Parathyroid adenoma (tissue), 2 donors: ENCODE data around the gene STUM.

Experiments
- H2AFZ ChIP-seq: fragments of 300-600 bp; sonication (generic); one replicate; pipeline ENCODE4 v1.7.0; 2017; ENCODE audit warnings: antibody characterized with exemption, mild to moderate bottlenecking
- H3K27ac ChIP-seq: fragments of 300-600 bp; sonication (generic); one replicate; pipeline ENCODE4 v1.7.0; 2017
- H3K27me3 ChIP-seq: fragments of 300-600 bp; sonication (generic); one replicate; pipeline ENCODE4 v1.7.0; 2017; ENCODE audit warnings: low read length; ENCODE audit not compliant: control insufficient read depth, insufficient read depth
- H3K36me3 ChIP-seq: fragments of 300-600 bp; sonication (generic); one replicate; pipeline ENCODE4 v1.7.0; 2017; ENCODE audit warnings: low read length; ENCODE audit not compliant: control insufficient read depth, insufficient read depth
- H3K4me1 ChIP-seq: fragments of 300-600 bp; sonication (generic); one replicate; pipeline ENCODE4 v1.7.0; 2017; ENCODE audit warnings: control low read depth
- H3K4me2 ChIP-seq: fragments of 300-600 bp; sonication (generic); one replicate; pipeline ENCODE4 v1.7.0; 2017; ENCODE audit warnings: low read length
- H3K4me3 ChIP-seq: fragments of 300-600 bp; sonication (generic); one replicate; pipeline ENCODE4 v1.7.0; 2017; ENCODE audit warnings: low read depth, low read length
- H3K79me2 ChIP-seq: fragments of 300-600 bp; sonication (generic); one replicate; pipeline ENCODE4 v1.7.0; 2017; ENCODE audit warnings: control low read depth
- H3K9ac ChIP-seq: fragments of 300-600 bp; sonication (generic); one replicate; pipeline ENCODE4 v1.7.0; 2017; ENCODE audit warnings: mild to moderate bottlenecking
- H3K9me3 ChIP-seq: fragments of 300-600 bp; sonication (generic); one replicate; pipeline ENCODE4 v1.7.0; 2017; ENCODE audit warnings: low read length; ENCODE audit not compliant: control insufficient read depth
- TF ChIP-seq, protein P1 (sequence below): fragments of 300-600 bp; sonication (generic); IDR thresholded peaks from one replicate; pipeline ENCODE4 v1.7.0; 2017; ENCODE audit warnings: antibody characterized with exemption, mild to moderate bottlenecking
- donor health status: primary hyperparathyroidism.

The STUM gene

DNA sequence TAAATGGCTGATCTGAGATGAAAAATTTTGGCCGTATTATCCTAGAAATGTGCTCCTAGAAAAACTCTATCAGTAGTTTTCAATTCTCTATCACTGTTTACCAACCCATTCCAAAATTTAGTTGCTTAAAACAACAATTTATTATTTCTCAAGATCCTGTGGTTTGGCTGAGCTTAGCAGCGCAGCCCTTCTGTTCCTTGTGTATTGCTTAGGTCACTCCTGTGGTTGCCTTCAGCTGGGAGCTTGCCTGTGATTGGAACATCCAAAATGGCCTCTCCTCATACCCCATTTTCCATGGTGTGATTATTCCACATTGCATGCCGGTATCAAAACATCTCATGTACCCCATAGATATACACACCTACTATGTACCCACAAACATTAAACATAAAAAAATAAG is 22.8 kb upstream of the STUM start:
- H3K9me3 ChIP-seq, result no peaks in the 10 kb centered on the region

DNA sequence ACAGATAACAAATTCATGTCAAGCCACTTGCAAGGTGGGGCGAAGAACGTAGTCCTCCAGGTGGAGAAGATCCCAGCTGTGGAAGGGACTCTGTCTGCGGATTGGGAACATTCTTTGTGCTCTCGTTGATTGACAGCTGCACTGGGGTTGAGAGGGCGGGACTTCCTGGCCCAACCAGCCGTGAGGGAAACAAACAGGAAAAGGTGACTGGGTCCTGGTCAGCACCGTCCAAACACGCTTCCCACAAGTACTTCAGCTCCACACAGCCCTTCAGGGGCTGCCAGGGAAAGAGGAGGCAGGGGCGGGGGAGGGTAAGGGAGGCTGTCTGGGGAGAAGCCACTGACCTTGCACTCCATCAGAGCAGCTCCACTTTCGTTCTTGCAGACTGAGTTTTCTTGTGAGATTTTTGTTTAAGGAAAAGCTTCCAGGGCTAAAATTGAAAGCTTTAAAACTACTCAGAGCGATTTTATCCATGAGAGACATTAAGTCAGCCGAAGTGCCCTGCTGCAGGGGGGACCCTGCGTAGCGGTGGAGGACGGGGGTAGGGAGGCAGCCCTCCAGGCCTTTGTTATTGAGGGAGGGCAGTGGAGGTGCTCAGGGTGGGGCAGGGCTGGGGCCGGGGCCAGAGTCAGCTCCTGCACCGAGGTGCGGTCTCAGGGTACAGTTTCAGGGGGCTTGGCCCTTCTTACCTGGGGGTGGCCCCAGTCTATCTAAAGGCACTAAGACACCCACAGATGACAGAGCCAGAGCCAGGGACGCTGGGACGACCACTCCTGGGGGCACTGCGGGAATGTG is 21.6 kb upstream of the STUM start:
- Histone ChIP-seq H3K9ac (no peak overlapping the region), H3K4me1 (no peaks in the 10 kb centered on the region), H3K4me2 (peak overlapping the region; percentile 6), H3K9me3 (no peaks in the 10 kb centered on the region), H3K36me3 (no peaks in the 10 kb centered on the region), H3K27me3 (no peaks in the 10 kb centered on the region), H3K79me2 (no peaks in the 10 kb centered on the region), H2AFZ (no peak overlapping the region), H3K4me3 (no peak overlapping the region), H3K27ac (no peak overlapping the region)
- TF ChIP-seq, protein P1, sequence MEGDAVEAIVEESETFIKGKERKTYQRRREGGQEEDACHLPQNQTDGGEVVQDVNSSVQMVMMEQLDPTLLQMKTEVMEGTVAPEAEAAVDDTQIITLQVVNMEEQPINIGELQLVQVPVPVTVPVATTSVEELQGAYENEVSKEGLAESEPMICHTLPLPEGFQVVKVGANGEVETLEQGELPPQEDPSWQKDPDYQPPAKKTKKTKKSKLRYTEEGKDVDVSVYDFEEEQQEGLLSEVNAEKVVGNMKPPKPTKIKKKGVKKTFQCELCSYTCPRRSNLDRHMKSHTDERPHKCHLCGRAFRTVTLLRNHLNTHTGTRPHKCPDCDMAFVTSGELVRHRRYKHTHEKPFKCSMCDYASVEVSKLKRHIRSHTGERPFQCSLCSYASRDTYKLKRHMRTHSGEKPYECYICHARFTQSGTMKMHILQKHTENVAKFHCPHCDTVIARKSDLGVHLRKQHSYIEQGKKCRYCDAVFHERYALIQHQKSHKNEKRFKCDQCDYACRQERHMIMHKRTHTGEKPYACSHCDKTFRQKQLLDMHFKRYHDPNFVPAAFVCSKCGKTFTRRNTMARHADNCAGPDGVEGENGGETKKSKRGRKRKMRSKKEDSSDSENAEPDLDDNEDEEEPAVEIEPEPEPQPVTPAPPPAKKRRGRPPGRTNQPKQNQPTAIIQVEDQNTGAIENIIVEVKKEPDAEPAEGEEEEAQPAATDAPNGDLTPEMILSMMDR, result no peak

More for the DNA sequence above, 22.8 kb upstream of the STUM start:
- H3K9ac ChIP-seq, result no peak overlapping the region
- H3K4me1 ChIP-seq, result no peaks in the 10 kb centered on the region
- no peak overlapping the region for H3K27ac ChIP-seq
- H3K79me2 ChIP-seq, result no peaks in the 10 kb centered on the region
- TF ChIP-seq, protein P1, result no peak
- H3K4me3 ChIP-seq, result no peak overlapping the region
- H2AFZ ChIP-seq, result no peak overlapping the region
- no peak overlapping the region for H3K4me2 ChIP-seq
- H3K27me3 ChIP-seq, result no peaks in the 10 kb centered on the region
- H3K36me3 ChIP-seq, result no peaks in the 10 kb centered on the region

DNA sequence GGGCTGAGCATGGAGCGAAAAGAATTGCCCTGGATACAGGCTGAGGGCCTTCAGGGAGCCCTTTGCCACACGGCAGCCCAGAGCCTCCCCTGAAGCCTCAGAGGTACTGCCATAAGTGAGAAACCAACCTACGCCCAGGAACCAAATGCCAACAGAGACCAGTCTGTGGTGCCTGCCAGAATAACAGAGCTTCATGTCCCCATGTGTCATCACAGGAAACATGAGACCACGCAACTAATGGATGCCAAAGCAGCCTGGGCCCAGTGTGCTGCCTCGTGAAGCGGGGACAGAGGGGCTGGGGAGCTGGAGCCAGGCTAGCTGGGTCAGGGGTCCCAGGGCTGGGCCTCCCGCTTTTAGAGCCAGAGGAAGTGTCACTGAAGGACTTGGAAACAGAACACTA is 18.7 kb upstream of the STUM start:
- Histone ChIP-seq H3K9me3 (no peaks in the 10 kb centered on the region), H2AFZ (no peak overlapping the region), H3K4me3 (no peak overlapping the region), H3K4me2 (no peak overlapping the region), H3K9ac (no peak overlapping the region), H3K79me2 (no peaks in the 10 kb centered on the region), H3K4me1 (no peaks in the 10 kb centered on the region), H3K27ac (no peak overlapping the region), H3K27me3 (no peaks in the 10 kb centered on the region), H3K36me3 (no peaks in the 10 kb centered on the region)
- TF ChIP-seq, protein P1, result no peak

DNA sequence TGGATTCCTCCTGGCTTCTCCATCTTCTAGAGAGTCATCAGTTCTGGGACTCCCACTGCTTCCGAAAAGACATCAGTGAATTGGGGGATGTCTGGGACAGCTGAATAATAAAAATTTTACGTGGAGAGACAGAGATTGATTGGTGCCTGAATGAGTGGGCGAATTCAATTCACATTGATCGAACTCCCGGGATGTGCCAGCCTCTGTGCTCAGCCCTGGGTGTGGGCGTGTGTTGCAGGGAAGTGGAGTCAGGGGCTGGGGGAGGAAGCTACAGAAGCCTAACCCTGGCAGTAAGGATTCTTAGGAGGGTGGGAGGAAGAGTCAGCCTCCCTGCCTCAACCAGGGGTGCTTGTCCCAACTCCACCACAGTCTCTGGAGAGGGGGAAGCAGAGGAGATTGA is 18.0 kb upstream of the STUM start:
- H3K9ac ChIP-seq, result no peak overlapping the region
- no peaks in the 10 kb centered on the region for H3K27me3 ChIP-seq
- H3K36me3 ChIP-seq, result no peaks in the 10 kb centered on the region
- no peak overlapping the region for H2AFZ ChIP-seq
- H3K9me3 ChIP-seq, result no peaks in the 10 kb centered on the region
- no peaks in the 10 kb centered on the region for H3K79me2 ChIP-seq
- no peaks in the 10 kb centered on the region for H3K4me1 ChIP-seq
- no peak overlapping the region for H3K27ac ChIP-seq
- TF ChIP-seq, protein P1, result no peak
- H3K4me3 ChIP-seq, result no peak overlapping the region
- H3K4me2 ChIP-seq, result no peak overlapping the region
